ENCODE results near the gene ASCL1. TPM values are rescaled to one million over a fixed set of nuclear protein-coding genes. Genes with fewer than 3 reads are reported as not detected.

Gene ASCL1
- total RNA-seq, 1 experiment from 2014 or later = not detected

DNA sequence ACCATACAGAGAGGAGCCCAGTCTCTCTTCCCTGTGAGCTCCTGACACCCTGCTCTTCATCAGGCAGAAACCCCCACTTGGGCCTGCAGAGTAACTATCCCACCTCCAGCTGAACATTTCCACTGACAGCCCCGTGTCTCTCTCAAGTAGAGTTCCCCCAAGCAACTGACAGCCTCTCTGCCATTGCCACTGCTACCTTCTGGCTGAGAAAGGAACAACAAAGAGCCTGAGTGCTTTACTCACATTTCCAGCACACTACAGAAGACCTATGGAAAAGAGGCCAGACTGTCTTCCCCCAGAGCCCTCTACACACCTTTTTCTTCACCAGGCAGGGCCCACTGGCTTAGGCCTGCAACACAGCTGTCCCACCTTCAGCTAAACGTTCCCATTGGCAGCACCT, 18.4 kb upstream of the ASCL1 start:
- BruUV-seq (replicated peaks) = no TSS peak
- ChIA-PET CTCF (no interaction called here), POLR2A (ENCODE audit: unreplicated experiment) (no interaction called here)

DNA sequence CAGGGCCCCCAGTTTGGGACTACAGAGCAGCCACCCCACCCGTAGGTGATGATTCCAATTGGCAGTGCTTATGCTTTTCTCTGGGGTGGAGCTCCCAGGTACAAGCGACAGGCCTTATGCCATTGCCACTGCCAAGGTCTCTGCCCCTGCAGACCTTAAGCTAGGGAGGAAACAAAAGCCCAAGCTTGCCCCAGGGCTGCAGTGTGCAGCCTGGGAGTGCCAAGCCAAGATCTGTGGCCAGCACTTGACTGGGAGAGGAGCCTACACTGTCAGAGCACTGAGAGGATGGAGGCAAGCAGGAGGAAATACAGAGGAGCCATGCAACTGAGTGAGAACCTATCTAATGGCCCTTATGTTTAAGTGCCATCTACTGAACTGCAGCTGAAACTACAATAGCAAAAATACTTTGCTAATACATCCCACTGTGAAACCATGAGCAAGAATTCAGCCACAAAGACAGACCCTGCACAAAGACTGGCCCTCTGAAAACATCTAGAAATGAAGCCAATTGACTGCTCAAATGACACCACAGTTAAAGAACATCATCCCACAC, 17.7 kb upstream of the ASCL1 start:
- Histone ChIP-seq H4K20me1 (ENCODE audit: insufficient read depth) (no peaks in the 10 kb centered on the region), H2AFZ (no peak overlapping the region), H3K4me1 (replicated peaks; ENCODE audit: insufficient read depth) (no peaks in the 10 kb centered on the region), H3K27ac (no peak overlapping the region), H3K36me3 (ENCODE audit: low read depth) (no peaks in the 10 kb centered on the region), H3K9me2 (ENCODE audit: insufficient read depth) (no peaks in the 10 kb centered on the region), H3K4me3 (no peak overlapping the region), H3F3A (ENCODE audit: insufficient read depth, low read depth) (no peaks in the 10 kb centered on the region), H3K9me3 (ENCODE audit: insufficient read depth, low read depth) (no peaks in the 10 kb centered on the region), H3K79me2 (ENCODE audit: low read depth) (no peaks in the 10 kb centered on the region), H3K27me3 (ENCODE audit: insufficient read depth, low read depth) (no peaks in the 10 kb centered on the region), H3K4me2 (no peak overlapping the region)
- ChIA-PET CTCF (no interaction called here), POLR2A (ENCODE audit: unreplicated experiment) (interaction anchor here (0.5 kb wide), 1 partner anchor 1016 kb away, joined by 22 read pairs; no protein-coding TSS in a partner anchor)
- intact Hi-C loops (cut with micrococcal nuclease; ENCODE audit: unreplicated experiment) = no loop called here
- BruUV-seq (replicated peaks) = no TSS peak
- TF ChIP-seq, protein P1, sequence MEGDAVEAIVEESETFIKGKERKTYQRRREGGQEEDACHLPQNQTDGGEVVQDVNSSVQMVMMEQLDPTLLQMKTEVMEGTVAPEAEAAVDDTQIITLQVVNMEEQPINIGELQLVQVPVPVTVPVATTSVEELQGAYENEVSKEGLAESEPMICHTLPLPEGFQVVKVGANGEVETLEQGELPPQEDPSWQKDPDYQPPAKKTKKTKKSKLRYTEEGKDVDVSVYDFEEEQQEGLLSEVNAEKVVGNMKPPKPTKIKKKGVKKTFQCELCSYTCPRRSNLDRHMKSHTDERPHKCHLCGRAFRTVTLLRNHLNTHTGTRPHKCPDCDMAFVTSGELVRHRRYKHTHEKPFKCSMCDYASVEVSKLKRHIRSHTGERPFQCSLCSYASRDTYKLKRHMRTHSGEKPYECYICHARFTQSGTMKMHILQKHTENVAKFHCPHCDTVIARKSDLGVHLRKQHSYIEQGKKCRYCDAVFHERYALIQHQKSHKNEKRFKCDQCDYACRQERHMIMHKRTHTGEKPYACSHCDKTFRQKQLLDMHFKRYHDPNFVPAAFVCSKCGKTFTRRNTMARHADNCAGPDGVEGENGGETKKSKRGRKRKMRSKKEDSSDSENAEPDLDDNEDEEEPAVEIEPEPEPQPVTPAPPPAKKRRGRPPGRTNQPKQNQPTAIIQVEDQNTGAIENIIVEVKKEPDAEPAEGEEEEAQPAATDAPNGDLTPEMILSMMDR (conservative IDR thresholded peaks at IDR 0.05) = no peak
- TF ChIP-seq EZH2 (IDR thresholded peaks at IDR 0.05; ENCODE audit: low read depth) = no peak
- DNase-seq = no peak

More for the DNA sequence above, 18.4 kb upstream of the ASCL1 start:
- TF ChIP-seq EZH2 (IDR thresholded peaks at IDR 0.05; ENCODE audit: low read depth) = no peak
- TF ChIP-seq, protein P1 (conservative IDR thresholded peaks at IDR 0.05) = no peak
- H3K4me1 ChIP-seq (replicated peaks; ENCODE audit: insufficient read depth) = no peaks in the 10 kb centered on the region
- H3K9me2 ChIP-seq (ENCODE audit: insufficient read depth) = no peaks in the 10 kb centered on the region
- H3K27ac ChIP-seq = no peak overlapping the region
- H3K79me2 ChIP-seq (ENCODE audit: low read depth) = no peaks in the 10 kb centered on the region
- no peak for DNase-seq
- H3F3A ChIP-seq (ENCODE audit: insufficient read depth, low read depth) = no peaks in the 10 kb centered on the region
- H3K4me3 ChIP-seq = no peak overlapping the region
- H3K27me3 ChIP-seq (ENCODE audit: insufficient read depth, low read depth) = no peaks in the 10 kb centered on the region
- no peak overlapping the region for H2AFZ ChIP-seq
- H3K4me2 ChIP-seq = no peak overlapping the region
- H3K36me3 ChIP-seq (ENCODE audit: low read depth) = no peaks in the 10 kb centered on the region
- intact Hi-C loops (cut with micrococcal nuclease; ENCODE audit: unreplicated experiment) = no loop called here
- H4K20me1 ChIP-seq (ENCODE audit: insufficient read depth) = no peaks in the 10 kb centered on the region
- H3K9me3 ChIP-seq (ENCODE audit: insufficient read depth, low read depth) = no peaks in the 10 kb centered on the region

DNA sequence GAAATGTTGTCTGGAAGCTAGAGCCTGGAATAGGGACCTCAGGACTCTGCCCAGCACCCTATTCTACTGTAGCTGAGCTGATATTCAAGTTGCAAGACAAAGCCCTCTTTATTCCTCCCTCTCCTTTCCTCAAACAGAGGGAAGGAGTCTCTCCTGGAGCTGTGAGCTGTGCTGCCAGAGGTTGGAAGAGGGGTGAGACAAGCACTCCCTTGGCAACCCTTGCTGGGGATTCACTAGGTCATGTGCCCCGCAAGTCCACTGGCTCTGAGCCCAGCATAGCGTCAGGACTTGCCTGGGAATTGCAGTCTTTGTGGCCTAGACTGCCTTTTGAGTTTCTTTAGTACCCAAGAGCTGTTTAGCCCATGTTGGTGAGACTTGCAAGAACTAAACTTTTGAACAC, 11.4 kb upstream of the ASCL1 start:
- H3K79me2 ChIP-seq (ENCODE audit: low read depth) = no peaks in the 10 kb centered on the region
- H3K36me3 ChIP-seq (ENCODE audit: low read depth) = no peaks in the 10 kb centered on the region
- H3F3A ChIP-seq (ENCODE audit: insufficient read depth, low read depth) = no peaks in the 10 kb centered on the region
- no peak overlapping the region for H3K27ac ChIP-seq
- TF ChIP-seq, protein P1 (conservative IDR thresholded peaks at IDR 0.05) = no peak
- no peak for TF ChIP-seq EZH2 (IDR thresholded peaks at IDR 0.05; ENCODE audit: low read depth)
- H4K20me1 ChIP-seq (ENCODE audit: insufficient read depth) = no peaks in the 10 kb centered on the region
- H3K4me1 ChIP-seq (replicated peaks; ENCODE audit: insufficient read depth) = no peaks in the 10 kb centered on the region
- H3K27me3 ChIP-seq (ENCODE audit: insufficient read depth, low read depth) = peaks cover 16% of the 10 kb centered on the region; the same call in 1 of the 2 replicates
- no peaks in the 10 kb centered on the region for H3K9me2 ChIP-seq (ENCODE audit: insufficient read depth)
- DNase-seq = no peak
- H3K4me3 ChIP-seq = no peak overlapping the region
- H3K9me3 ChIP-seq (ENCODE audit: insufficient read depth, low read depth) = no peaks in the 10 kb centered on the region
- H2AFZ ChIP-seq = no peak overlapping the region
- ChIA-PET CTCF (no interaction called here), POLR2A (ENCODE audit: unreplicated experiment) (no interaction called here)
- no TSS peak for BruUV-seq (replicated peaks)
- H3K4me2 ChIP-seq = no peak overlapping the region
- intact Hi-C loops (cut with micrococcal nuclease; ENCODE audit: unreplicated experiment) = no loop called here

Measured in PC-9 (cell line).